NCI-H345 (cell line): ENCODE measurements around the gene NCKIPSD.
A peak's percentile ranks its signal among the peaks of the same experiment; 100 is the strongest.

Source experiments
- DNase-seq: peaks from one replicate; lab custom pipeline; 2025; lab: John Stamatoyannopoulos, UW

Gene NCKIPSD

DNA sequence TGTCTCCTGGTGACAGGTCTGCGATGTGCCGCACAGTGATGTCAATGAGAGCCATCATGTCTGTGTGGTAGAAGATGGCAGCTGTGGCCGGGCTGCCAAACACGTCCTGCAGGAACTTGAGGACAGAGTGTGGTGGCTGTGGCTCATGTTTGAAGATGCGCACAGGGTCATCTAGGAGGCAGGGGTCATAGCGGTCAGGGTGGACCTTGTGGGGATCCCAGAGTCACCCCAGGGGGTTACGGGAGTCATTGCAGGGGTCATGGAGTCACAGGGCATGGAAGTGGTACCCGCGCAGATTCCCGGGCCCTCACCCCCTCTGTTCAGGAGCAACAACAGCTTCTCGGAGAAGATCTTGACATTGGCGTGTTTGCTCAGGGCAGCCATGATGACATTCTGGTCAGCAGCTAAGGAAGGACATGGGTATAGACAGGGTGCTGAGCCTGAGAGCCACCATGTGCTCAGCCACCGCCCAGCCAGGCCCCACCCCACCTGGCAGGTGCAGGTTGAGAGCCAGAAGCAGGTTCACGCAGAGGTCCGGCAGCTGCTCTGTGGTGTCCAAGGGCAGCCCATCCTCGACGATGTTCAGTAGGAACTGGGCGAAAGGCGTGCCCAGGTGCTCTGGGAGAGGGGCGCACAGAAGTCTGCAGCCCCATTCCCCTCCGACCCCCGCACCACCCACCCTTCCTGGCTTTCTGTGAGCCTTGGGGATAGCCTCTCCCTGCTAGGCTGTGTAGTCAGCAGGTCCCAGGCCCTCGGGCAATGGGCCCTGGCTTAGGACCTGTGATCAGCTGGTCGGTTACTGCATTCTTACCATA is 6.9 kb downstream of the NCKIPSD start:
- DNase-seq, result no peak

DNA sequence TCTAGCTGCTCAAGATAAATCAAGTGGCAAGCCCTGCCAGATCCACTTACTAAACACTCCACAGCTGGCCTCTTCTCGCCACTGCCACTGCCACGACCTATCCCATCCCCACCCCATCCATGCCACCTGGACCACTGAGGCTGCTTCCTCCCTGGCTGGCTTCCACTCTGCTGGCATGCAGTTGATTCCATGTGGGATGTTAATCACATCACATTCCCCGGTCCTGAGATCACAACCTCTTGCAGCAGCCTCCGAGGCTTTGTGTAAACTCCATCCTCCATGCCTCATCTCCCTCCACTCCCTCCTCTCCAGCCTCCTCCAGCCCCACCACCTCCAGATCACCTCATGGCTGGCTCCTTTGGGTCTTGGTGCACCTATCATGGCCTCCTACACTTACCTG is 7.7 kb downstream of the NCKIPSD start:
- DNase-seq, result no peak

DNA sequence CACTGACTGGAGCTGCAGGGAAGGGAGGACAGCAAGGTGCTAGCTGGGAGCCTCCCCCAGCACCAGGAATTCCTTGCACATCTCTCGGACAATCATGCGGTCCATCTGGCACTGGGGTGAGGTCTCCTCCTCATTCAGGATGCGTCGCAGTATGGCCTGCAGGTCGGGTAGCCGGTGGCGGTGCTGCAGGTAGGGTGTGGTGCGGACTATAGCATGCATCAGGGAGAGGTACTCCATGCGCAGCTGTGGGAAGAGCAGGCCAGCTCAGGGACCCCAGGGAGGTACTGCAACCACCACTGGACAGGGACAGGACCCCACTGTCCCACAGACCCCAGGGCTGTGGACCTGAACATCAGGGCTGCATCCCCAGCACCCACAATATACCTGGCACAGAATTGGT is 11.2 kb downstream of the NCKIPSD start:
- DNase-seq, result no peak

DNA sequence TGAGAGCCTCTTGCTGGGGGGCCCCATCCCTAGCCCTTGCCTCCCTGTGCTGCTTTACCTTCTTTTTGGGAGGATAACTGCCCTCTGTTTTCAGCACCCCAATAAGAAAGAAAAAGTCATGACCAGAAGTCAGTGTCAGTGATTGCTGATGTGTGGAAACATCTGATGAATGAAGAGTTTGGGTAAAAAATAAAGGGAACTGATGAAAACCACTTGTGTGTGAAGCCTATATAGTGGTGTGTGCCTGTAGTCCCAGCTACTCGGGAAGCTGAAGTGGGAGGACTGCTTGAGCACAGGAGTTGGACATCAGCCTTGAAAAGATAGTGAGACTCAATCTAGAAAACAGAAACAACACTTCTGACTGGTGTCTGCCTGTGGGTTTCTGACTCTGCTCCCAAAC is 13.2 kb downstream of the NCKIPSD start:
- DNase-seq, result no peak

DNA sequence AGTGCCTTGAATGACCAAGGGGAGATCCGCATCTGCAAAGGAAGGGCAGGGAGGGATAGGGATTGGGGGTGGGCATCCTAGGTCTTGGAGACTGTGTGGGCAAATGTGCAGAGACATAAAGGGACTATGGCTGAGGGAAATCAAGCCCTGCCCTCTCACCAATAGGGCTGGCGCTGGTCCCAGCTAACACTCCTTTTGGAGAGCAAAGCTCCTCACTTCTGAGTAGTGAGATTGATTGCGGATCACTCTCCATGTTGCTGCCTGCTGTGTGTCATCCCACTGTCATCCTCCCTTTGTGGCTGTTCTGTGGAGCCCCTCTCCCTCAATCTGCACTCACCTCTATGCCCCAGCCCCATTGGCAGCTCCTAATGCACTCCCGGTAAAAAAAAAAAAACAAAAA is 20.8 kb downstream of the NCKIPSD start:
- DNase-seq, result no peak

DNA sequence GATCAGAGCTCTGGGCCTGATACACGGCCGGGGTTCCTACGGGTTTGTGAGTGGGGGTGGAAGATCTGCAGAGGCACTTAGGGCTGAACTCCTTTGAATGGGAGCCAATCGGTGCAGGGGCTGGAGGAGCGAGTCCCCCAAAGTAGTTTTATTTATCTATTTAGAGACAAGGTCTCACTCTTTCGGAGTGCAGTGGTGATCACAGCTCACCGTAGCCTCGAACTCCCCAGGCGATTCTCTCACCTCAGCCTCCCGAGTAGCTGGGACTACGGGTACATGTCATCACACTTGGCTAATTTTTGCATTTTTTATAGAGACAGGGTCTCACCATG is 21.4 kb downstream of the NCKIPSD start:
- DNase-seq, result no peak

DNA sequence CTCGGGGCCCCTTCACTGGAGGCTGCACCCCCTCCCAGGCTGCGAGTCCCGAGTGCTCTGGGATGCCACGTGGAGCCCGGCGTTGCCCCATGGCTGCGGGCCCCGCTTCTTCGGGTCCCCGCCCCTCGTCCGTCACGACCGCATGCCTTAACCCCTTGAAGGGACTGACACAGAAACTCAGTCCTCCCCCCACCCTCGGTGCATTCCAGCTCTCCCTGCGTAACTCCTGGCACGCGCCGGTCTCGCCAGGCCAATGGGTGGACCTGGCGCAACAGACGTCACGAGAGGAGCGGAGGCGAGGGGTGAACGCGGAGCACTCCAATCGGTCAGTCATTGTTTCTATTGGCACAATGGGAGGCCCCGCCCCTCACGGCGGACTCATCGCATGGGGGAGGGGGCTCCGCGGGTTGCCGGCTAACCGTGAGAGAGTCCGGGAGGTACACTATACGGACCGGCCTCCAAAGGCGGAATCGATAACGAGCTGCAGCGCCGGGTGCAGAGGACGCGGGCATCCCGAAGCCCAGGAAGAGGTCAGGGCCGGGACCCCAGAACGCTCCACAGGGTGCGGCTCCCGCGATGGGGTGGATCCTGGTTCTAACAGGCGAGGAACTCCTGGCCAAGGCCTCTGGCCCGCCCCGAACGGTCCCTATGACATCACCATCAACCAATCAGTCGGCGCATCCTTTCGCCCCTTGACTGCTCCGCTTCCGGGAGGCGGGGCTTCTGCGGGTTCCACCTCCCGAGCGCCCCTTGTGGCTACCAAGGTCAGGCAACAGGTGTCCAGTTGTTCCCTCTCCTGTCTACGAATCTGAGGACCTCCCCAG is 22.0 kb downstream of the NCKIPSD start:
- peak; percentile 95 for DNase-seq

DNA sequence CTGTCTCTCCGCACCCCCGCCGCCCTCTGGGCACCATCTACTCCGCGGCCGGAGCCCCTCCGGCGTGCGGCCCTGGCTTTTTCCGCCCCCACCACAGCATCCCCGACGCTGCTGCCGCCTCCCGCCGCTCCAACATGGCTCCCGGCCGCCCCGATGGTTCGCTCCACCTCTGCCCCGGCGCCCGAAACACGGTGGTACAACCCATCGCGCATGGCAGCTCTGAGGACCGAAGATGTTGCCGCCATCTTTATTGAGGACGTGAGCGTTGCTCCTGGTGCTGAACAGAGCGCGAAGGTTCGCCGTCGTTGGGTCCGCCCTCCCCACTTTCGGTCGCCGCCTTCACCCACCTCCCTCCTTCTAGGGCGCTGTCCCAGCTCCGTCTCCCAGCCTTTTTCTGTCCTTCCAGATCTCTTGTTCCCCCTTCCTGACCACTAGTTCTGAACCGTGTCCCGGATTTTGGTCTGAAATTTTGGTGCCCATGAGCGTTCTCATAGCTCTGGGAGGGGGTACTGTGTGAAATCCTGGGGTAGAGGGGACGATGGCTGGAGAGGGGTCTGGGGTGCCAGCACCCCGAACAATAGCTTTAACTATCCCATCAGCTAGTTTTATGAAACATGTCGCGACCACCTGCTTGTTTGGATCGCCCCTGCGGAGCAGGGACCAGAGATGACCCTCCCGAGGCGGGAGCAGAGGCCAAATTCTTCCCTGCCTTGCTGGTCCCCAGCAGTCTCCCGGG is 22.8 kb downstream of the NCKIPSD start, which contains the start of gene CELSR3:
CELSR3 (minus strand) TSS at position 134 of the 736 bp plus-strand sequence. CDS start 252 bp downstream, outside the sequence.
- DNase-seq, result peak; percentile 87

DNA sequence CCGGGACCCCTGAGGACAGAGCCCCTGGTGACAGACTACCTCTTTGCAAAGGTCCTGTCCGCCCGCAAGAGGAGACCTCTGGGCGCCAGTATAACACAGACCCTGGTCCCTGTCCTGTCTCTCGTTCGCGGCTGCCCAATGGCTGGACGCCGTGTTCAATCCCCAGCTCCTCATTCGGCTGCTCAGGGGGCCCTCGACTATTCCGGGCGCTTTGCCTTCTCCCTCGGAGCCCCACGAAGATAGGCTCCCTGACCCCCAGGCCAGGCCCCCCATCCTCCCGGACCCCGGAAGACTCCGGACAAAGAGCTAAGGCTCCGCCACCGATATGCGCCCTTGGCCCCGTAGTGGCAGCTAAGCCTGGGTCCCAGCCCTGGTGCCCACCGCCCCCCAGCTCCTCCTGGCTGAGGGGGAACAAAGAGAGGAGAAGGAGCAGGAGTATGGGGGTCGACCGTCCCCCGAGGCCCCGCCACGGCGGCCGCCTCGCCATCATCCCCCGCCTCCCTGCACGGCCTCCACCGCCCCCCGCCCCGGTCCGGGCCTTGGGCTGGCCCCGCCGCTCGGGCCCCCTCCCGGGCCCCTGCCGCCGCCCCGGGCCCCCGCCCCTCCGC is 23.5 kb downstream of the NCKIPSD start:
- DNase-seq, result no peak

DNA sequence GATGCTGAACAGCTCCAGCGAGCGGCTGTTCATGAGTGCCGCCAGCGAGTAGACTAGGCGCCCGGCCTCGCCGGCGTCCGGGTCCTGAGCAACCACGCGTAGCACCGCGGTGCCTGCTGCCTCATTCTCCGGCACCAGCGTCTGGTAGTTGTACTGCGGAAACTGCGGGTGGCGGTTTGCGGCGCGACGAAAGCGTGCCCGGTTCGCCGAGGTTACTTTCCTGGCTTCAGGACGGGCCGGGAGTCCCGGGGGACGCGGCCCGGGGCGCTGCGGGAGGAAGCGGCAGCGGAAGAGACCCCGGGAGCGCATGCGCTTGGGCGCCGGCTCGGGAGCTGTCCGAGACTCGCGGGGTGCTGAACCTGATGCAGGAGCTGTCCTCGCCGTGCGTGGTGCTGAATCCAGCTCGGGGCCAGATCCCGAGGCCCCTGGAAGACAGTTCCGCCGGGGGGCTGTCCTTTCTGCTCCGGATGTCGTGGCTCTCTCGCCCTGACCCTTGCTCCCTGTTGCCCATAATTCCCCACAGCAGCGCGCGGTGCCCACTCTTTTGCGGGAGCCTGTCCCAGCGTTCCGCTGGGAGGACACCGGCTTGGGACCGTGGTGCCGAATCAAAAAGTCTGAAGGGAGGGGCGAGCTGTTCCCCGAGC is 24.1 kb downstream of the NCKIPSD start:
- no peak for DNase-seq

DNA sequence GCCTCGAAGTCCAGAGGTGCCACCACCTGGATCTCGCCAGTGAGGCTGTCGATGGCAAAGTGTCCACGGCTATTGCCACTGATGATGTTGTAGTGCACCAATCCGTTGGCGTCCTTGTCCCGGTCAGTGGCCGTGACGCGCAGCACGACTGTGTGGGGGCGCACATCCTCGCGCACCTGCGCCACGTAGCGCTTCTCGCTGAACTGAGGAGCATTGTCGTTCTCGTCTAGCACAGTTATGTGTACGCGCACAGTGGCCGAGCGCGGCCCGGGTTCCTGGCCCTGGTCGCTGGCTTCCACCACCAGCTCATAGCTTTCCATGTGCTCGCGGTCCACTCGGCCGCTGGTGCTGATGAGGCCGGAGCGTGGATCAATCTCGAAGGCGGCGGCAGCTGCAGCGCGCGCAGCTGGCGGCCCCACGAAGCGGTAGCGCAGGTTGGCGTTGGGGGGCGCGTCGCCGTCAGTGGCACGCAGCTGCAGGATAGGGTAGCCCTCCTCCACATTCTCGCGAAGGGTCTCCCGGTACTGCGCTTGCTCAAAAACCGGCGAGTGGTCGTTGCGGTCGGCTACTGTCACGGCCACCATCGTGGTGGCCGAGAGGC is 24.8 kb downstream of the NCKIPSD start:
- DNase-seq, result no peak

DNA sequence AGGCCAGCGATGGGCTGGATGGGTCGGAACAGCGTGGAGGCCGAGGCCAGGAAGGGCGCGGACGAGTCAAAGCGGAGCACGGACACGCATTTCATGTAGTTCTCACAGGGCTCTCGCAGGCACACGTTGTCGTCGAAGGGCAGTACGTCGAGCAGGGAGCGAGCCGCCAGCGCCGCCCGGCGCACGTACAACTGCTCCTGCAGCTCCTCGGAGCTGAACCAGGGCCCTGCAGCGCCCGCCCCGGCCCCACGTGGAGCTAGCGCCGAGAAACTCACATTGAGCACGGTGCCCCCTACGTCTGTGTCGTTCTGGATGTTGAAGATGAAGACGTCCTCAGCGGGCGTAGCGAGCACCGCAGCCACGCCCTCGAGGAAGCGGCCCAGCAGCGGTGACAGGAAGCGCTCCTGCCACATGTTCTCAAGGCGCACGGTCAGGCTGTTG is 28.9 kb downstream of the NCKIPSD start:
- no peak for DNase-seq

DNA sequence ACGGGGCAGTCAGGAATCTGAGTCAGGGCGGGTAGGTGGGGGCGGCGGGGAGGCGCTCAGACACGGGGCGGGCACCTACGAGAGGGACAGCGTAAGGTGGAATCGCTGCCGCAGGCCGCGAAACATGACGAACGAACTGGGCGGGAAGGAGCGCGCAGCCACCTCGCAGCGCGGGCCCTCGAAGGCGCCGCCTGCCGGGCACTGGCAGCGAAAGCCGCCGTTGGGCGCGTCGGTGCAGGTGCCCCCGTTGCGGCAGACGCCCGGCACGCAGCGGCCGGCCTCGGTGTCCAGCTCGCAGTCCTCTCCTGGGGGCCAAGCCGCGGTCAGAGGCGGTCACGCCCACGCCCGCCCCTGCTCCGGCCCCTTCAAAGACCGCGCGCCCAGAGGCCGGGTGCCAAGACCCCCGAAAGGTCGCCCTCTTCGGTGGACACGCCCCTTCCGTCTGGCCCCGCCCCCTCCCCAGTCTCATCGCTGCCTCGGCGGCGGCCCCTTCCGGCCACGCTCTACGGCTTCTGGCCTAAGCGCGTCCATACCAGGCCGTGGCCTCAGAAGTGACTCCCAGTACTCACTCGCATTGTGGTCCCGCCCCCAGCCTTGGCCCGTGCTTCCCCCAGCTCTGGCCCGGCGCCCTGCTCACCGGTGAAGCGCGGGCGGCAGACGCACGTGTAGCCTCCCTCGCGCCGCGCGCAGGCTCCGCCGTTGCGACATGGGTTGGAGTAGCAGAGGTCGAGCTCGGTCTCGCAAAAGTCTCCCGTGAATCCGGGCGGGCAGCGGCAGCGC is 29.5 kb downstream of the NCKIPSD start:
- no peak for DNase-seq

DNA sequence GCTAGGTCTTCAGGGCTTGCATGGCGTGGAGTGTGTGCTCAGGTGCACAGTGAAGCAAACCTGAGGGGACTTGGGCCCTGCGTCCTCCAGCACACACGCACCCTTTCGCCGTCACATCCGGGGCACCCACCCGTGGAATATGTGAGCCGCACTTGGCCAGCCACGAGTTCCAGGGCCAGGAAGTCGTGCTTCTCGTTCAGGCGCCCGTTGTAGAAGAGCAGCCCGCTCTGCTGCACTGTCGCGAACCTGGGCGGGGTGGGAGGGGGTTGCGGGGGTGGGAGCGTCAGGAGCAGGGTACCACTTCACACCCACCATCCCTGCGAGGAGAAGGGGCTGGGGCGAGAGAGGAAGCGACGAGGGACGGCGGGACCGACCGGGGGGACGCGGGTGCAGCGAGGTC is 30.1 kb downstream of the NCKIPSD start:
- DNase-seq, result no peak

DNA sequence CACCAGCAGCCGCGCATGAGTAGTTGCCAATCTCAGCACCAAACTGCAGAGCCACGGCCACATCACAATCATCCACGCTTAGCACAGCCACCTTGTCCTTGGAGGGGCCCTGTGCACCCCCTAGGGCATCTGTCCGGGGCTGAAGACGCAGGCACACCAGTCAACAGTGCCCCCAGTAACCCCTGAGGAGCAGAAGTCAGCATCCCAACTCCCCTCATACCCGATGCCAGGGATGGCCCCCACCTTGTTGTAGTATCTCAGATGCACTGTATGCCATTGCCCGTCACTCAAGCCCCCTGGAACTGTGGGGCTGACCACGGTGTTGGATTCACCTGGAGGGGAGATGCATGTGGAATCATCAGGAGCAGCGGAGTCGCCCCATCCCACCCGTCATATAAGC is 30.7 kb downstream of the NCKIPSD start:
- no peak for DNase-seq

DNA sequence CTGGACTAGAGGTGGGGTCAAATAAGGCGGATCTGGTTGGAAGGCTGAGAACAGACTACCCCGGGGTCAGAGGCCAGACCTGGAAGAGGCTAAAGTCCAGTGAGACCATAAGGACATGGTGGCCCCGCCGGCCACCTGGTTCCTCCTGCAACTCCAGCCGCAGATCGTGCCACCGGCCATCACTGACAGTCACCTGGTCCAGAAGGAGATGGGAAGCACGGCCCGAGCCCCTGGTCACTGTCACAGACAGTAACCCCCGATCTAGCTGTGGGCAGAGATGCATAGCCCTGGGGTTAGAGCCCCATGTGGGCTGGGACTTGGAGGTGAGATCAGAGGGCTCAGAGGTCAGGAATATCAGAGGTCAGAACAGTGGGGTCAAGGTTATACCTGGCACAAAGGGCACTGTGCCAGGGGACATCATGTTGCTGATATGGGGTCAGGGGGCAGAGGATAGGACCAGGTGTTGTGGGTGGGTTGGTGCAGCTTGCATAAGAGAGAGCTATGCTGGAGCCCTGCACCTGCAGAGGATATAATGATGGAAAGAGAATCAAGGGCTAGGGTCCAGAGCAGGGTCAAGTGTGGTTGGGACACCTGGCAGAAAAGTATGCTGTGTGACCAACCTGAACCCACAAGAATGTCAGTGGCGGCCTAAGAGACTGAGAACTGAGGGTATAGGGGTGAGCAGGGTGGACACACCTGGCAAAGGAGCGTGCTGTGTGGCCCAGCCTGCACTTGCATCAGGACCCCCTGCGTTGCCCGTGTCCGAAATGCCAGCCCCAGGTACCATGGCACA is 32.6 kb downstream of the NCKIPSD start:
- DNase-seq, result no peak

DNA sequence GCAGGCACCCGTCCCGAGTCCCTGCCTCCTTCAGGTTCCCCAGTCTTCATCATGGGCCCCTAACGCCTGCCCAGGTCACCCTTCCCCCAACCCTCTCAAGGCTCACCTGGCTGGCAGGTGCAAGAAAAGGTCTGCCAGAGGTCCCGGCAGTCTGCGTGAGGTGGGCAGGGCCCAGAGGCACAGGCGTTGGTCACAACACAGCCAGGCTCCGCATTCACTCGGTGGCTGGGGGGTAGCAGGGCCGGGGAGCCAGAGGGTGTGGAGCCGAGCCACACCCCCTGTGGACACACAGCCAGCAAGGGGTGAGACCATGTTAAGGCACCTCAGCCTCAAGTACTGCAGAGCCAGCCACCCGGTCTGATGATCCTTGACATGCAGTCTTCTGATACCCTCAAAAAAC is 33.9 kb downstream of the NCKIPSD start:
- DNase-seq, result no peak

DNA sequence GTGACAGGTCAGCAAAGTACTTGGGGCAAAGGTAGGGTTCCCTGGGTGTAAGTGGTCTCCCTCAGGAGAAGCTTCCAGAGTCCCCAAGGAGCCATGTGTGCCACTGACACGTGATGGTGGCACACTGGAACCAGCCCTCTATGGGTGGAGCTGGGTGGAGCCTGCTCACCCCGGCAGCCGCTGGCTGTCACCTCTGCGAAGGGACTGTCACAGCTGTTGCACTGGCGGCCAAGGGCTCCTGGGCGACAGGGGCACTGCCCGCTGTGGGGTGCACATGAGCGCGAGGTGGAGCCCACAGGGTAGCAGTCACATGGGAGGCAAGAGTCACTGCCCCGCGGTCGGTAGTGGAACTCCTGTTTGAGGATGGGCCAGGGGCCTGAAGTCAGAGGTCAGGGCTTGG is 35.0 kb downstream of the NCKIPSD start:
- DNase-seq, result no peak

DNA sequence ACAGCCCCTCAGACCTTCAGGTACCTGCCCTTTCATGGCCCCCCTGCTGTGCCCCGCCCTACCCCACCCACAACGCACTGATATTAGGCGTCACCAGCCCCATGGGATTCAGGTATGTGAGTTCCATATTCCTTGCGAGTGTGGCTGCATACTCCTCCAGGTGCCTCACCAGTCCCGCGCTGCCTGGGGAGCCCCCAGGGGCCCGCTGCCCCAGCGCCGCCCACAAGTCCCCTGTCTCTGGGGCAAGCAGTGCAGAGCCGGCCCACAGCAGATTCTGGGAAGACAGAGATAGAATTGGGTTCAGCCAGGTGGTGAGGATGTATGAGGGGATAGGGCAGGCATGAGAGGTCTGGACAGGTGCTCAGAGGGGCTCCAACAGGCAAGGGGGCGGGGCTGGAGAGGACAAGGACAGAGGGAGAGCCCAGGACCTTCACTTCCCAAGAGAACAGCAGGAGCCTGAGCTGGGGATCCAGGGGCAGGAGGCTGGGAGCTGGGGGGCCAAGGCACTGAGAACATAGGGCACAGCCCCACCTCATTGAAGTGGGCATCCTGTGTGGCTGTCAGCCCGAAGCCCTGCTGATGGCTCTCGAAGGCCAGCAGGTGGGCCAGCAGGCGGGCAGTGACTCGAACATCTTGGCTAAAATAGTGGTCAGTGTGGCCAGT is 37.4 kb downstream of the NCKIPSD start:
- no peak for DNase-seq
